ENCODE results near the gene ATP6V1G2.

ATP6V1G2 gene

GRCh38 chr6:31547727-31548543 lies 1.5 kb upstream of the ATP6V1G2 start:
- DNase-seq (ENCODE audit: low read depth): no peak

- peak; percentile 78 for DNase-seq (ENCODE audit: low read depth)
Measured at GRCh38 chr6:31546958-31547726, 734 bp upstream of the ATP6V1G2 start, which contains the start of gene NFKBIL1. Gene NFKBIL1, plus strand, starts transcription at chr6:31547608. Its CDS starts 87 bp downstream, at chr6:31547695.

GRCh38 chr6:31545291-31545690 lies 1.1 kb downstream of the ATP6V1G2 start:
- no peak for DNase-seq (ENCODE audit: low read depth)

GRCh38 chr6:31544676-31545075 lies 1.7 kb downstream of the ATP6V1G2 start:
- DNase-seq (ENCODE audit: low read depth): no peak

- DNase-seq (ENCODE audit: low read depth): no peak
Measured at GRCh38 chr6:31543639-31544038, 2.8 kb downstream of the ATP6V1G2 start.

- peak; percentile 82 for DNase-seq (ENCODE audit: low read depth)
Measured at GRCh38 chr6:31541658-31542521, 4.5 kb downstream of the ATP6V1G2 start, which contains the start of gene DDX39B. Gene DDX39B, minus strand, starts transcription at chr6:31542003. Its CDS starts 1,471 bp downstream, at chr6:31540532.

GRCh38 chr6:31541059-31541657 lies 5.2 kb downstream of the ATP6V1G2 start:
- peak; percentile 50 for DNase-seq (ENCODE audit: low read depth)

- DNase-seq (ENCODE audit: low read depth): no peak
Measured at GRCh38 chr6:31540640-31541039, 5.8 kb downstream of the ATP6V1G2 start.

- DNase-seq (ENCODE audit: low read depth): no peak
Measured at GRCh38 chr6:31538805-31539400, 7.5 kb downstream of the ATP6V1G2 start.

- no peak for DNase-seq (ENCODE audit: low read depth)
Measured at GRCh38 chr6:31535538-31536324, 10.7 kb downstream of the ATP6V1G2 start.

GRCh38 chr6:31534521-31535040 lies 11.8 kb downstream of the ATP6V1G2 start:
- no peak for DNase-seq (ENCODE audit: low read depth)

- no peak for DNase-seq (ENCODE audit: low read depth)
Measured at GRCh38 chr6:31534011-31534410, 12.4 kb downstream of the ATP6V1G2 start.

GRCh38 chr6:31533455-31533841 lies 13.0 kb downstream of the ATP6V1G2 start:
- no peak for DNase-seq (ENCODE audit: low read depth)

- DNase-seq (ENCODE audit: low read depth): no peak
Measured at GRCh38 chr6:31532644-31533454, 13.6 kb downstream of the ATP6V1G2 start.

GRCh38 chr6:31531771-31532643 lies 14.4 kb downstream of the ATP6V1G2 start:
- no peak for DNase-seq (ENCODE audit: low read depth)

- no peak for DNase-seq (ENCODE audit: low read depth)
Measured at GRCh38 chr6:31531162-31531561, 15.2 kb downstream of the ATP6V1G2 start.

GRCh38 chr6:31530659-31531058 lies 15.7 kb downstream of the ATP6V1G2 start:
- no peak for DNase-seq (ENCODE audit: low read depth)
